GM19455 (cell line): ENCODE results near the gene NEU3.
"Not testable (repeated sequence)": the region's sequence is repeated elsewhere in the genome, so short reads cannot be mapped to it uniquely, and the experiment has no call there.

ENCODE experiments used
- ATAC-seq: cut with Tn5 transposase; IDR thresholded peaks from one replicate; pipeline ENCODE4 v1.9.1; 2021; ENCODE audit not compliant: unreplicated experiment

The NEU3 gene

DNA sequence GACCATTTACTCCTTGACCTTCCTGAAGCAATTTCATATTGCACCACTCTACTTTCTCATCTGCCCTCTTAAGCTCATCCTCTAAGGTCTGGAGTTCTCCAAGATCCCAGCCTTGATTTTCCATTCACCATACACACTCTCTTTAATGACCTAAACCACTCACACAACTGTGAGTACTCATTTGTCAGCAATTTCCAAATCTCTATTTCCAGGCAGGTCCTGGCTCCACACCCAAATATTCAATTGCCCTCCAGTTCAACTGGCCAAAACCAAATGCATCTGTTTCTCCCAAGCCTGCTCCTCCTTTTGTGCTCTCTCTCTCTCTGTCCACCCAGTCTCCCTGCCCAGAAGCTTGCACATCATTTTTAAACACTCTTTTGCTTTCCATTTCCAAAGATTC is 39.6 kb downstream of the NEU3 start:
- no peak for ATAC-seq

GRCh38 chr11:75028724-75029123 is 40.0 kb downstream of the NEU3 start:
- ATAC-seq = no peak

- no peak for ATAC-seq
Measured at GRCh38 chr11:75029836-75030631, 41.3 kb downstream of the NEU3 start.

DNA sequence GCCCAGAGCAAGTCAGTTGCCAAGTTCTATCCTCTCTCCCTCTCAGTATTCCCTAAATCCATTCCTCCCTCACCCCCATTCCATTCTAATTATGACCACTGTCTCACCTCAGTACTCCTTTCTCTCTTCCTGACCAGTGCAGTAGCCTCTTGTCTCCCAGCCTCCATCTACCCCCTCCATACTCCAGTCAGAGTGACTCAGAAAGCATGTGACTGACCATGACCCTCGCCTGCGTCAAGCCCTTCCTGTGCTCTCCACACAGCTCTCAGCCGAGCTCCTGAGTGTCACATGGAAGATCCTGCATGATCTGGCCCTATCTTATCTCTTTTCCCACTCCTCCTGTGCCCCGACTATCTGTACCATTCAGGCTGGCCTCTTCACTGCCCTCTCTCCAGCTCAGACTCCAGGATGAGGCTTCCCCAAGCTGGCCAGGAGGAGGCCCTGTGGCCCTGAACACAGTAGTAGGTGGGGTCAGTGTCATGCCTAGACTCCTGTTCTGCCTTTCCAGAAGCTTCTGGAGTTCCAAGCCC is 42.6 kb downstream of the NEU3 start:
- ATAC-seq = no peak

- ATAC-seq = no peak
Measured at GRCh38 chr11:75031771-75032549, 43.2 kb downstream of the NEU3 start.

GRCh38 chr11:75032550-75032935 is 43.8 kb downstream of the NEU3 start:
- ATAC-seq = no peak

DNA sequence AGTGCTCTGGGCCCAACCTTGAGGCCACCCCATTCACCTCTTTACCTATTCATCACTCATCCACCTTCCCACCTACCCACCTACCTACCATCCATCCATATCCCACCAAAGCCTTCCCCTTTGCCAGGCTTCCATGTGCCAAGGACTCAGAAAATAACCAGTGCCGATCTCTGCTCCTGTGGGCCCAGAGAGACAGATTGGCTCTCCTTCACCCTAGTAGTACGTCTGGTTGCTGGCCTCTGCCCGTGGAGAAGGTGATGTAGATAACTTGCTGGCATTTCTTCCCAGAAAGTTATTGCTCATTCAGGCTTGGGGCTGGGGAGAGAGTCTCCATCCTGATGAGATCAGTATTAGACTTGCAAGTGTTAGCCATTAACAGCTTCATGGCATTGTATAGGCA is 45.2 kb downstream of the NEU3 start:
- ATAC-seq = no peak

GRCh38 chr11:75035256-75035655 is 46.5 kb downstream of the NEU3 start:
- no peak for ATAC-seq

DNA sequence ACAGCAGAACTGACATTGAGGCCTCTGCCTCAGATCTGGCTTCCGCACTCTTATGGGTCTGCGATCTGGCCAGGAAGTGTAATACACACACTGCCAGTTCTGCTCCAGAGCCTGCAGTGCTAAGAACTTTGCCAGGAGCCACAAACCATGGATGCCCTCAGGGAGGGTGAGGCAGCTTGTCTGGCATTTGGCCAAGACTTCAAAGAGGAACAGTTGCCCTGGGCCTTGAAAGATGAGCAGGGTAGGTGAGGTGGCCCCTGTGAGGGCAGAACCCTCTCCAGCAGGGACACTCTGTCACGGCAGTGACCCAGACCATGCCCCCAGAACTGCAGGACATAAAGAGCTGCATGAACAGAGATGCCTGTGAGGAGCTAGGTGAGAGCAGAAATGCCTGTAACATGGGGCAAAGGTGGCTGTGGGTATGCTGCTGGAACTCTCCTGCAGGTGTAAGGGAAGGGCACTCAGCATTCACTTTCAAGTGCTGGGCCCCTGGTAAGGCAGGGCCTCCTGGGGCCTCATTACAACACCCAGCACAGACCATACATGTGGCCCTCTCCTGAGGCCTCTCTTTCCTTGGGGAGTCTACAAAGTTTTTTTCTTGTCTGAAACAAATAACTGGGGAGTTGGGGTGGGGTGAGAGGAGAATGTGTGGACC is 47.3 kb downstream of the NEU3 start:
- ATAC-seq = no peak

DNA sequence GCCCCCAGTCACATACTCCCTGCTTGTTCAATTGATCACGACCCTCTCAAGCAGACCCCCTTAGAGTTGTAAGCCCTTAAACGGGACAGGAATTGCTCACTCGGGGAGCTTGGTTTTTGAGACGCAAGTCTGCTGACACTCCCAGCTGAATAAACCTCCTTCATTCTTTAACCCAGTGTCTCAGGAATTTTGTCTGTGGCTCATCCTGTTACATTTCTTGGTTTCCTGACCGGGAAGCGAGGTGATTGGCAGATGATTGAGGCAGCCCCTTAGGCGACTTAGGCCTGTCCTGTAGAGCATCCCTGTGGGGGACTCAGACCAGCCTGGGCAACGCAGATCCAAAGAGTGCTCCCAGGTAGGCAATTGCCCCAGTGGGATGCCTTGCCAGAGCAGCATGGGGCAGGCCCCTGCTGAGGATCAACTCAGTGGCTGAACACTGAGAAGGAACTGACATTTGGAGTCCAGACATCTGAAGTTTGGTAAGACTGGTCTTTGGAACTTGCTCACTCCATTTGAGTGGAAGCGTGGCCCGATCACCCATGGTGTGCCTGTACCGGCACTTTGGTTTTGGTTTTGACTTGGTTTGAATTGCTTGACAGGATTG is 51.5 kb downstream of the NEU3 start:
- no peak for ATAC-seq

DNA sequence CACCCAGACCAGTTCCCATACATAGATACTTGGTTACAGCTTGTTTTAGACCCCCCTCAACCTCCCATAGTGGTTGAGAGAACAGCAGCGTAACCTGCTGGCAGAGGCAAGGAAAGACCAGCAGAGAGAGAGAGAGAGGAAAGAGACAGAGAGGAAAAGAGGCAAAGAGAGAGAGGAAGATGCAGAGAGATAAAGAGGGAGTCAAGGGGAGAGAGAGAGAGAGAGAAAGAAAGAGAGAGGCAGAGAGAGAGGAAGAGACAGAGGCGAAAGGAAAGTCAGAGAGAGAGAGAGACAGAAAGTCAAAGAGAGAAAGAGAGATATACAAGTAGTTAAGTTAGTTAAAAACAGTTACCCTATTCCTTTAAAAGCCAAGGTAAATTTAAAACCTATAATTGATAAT is 52.5 kb downstream of the NEU3 start:
- no peak for ATAC-seq

GRCh38 chr11:75041821-75042220 is 53.1 kb downstream of the NEU3 start:
- ATAC-seq = not testable (repeated sequence)

DNA sequence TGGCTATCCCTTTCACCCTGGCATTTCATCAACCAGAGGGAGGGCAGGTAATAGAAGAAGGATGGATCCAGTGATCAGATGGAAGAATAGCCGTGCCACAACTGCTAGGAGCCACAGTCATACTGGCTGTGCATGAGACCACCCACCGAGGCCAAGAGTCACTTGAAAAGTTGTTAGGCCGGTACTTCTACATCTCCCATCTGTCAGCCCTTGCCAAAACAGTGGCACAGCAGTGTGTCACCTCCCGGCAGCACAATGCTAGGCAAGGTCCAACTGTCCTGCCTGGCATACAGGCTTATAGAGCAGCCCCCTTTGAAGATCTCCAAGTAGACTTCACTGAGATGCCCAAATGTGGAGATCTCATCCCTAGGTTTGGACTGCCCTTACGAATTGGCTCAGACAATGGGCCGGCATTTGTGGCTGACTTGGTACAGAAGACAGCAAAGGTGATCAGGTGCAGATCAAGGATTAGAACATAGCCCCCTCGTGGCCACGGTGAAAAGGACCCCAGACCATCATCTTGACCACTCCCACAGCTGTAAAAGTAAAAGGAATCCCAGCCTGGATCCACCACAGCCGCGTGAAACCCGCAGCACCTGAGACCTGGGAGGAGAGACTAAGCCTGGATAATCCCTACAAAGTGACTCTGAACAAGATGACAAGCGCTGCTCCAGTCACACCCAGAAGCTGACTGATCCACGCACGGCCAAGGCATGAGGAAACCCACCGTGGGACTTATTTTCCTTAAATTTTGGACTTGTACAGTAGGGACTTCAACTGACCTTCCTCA is 55.8 kb downstream of the NEU3 start:
- not testable (repeated sequence) for ATAC-seq

GRCh38 chr11:75046668-75047067 is 57.9 kb downstream of the NEU3 start:
- not testable (repeated sequence) for ATAC-seq

DNA sequence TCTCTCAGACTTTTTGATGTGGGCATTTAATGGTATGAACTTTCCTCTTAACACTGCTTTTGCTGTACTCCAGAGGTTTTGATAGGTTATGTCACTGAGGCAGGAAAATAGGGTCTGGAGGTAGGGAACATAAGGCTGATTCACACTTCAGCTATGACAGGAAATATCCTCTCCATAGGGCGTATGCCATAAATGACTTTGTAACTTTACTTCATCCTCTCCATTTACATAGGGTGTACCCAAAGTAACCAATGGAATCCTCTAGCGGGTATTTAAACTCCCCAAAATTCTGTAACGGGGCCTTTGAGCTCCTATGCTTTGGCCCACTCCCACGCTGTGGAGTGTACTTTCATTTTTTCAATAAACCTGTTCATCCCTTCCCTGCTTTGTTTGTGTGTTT is 58.5 kb downstream of the NEU3 start:
- ATAC-seq = no peak

- ATAC-seq = not testable (repeated sequence)
Measured at GRCh38 chr11:75049501-75050266, 61.0 kb downstream of the NEU3 start.

GRCh38 chr11:75050516-75050915 is 61.8 kb downstream of the NEU3 start:
- no peak for ATAC-seq

DNA sequence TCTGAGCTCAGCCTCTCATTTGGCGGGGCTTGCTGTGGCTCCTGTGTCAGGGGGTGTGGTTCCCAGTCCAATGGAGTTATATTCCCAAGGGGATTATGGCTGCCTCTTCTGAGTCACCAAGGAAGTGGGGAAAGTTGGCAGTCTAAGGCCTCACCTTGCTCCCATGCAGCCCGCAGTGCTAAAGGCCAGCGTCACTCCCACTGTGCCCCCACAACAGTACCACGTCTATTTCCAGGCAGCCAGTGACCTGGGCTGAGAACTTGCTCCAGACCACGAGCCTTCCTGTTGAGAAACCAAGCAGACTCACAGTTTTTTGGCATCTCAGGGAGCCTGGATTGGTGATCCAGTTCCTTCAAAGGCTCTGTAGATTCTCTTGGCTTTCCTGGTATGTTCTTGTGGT is 62.3 kb downstream of the NEU3 start:
- no peak for ATAC-seq

- no peak for ATAC-seq
Measured at GRCh38 chr11:75052457-75052856, 63.7 kb downstream of the NEU3 start.

DNA sequence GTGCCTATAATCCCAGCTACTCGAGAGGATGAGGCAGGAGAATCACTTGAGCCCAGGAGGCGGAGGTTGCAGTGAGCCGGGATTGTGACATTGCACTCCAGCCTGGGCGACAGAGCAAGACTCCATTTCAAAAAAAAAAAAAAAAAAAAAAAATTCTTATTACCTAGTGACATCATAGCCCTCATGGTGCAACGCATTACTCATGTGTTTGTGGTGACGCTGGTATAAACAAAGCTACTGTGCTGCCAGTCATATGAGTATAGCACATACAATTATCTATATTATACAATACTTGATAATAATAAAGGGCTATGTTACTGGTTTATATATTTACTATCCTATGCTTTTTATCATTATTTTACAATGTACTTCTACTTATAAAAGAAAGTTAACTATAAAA is 66.8 kb downstream of the NEU3 start:
- no peak for ATAC-seq
